Ishikawa (cell line): ENCODE data around the gene NR5A2.

Experiments
- CEBPB ChIP-seq: IDR thresholded peaks from 2 replicates; pipeline ENCODE4 v1.6.1; 2012
- CREB1 ChIP-seq: IDR thresholded peaks from 2 replicates; pipeline ENCODE4 v1.6.1; 2012; ENCODE audit warnings: low read depth
- EGR1 ChIP-seq: IDR thresholded peaks from 2 replicates; pipeline ENCODE4 v1.6.1; 2012
- EP300 ChIP-seq: IDR thresholded peaks from 2 replicates; pipeline ENCODE4 v1.6.1; 2012; ENCODE audit warnings: borderline replicate concordance
- FOXM1 ChIP-seq: IDR thresholded peaks from 2 replicates; pipeline ENCODE4 v1.6.1; 2012; ENCODE audit warnings: low read depth, borderline replicate concordance
- MAX ChIP-seq: IDR thresholded peaks from 2 replicates; pipeline ENCODE4 v1.6.1; 2012
- NFIC ChIP-seq: IDR thresholded peaks from 2 replicates; pipeline ENCODE4 v1.6.1; 2012
- RAD21 ChIP-seq: IDR thresholded peaks from 2 replicates; pipeline ENCODE4 v1.6.1; 2012; ENCODE audit warnings: low read depth
- TAF1 ChIP-seq: IDR thresholded peaks from 2 replicates; pipeline ENCODE4 v1.6.1; 2012; ENCODE audit warnings: low read depth, mild to moderate bottlenecking
- TCF12 ChIP-seq: IDR thresholded peaks from 2 replicates; pipeline ENCODE4 v1.6.1; 2012; ENCODE audit warnings: low read depth
- TEAD4 ChIP-seq: IDR thresholded peaks from 2 replicates; pipeline ENCODE4 v1.6.1; 2012
- USF1 ChIP-seq: IDR thresholded peaks from 2 replicates; pipeline ENCODE4 v1.6.1; 2012
- YY1 ChIP-seq: IDR thresholded peaks from 2 replicates; pipeline ENCODE4 v1.6.1; 2012; ENCODE audit warnings: low read depth
- ZBTB7A ChIP-seq: IDR thresholded peaks from 2 replicates; pipeline ENCODE4 v1.6.1; 2012; ENCODE audit warnings: low read depth
- TF ChIP-seq, protein P1 (sequence below): IDR thresholded peaks from 2 replicates; pipeline ENCODE4 v1.6.1; 2012; ENCODE audit warnings: low read depth, mild to moderate bottlenecking

The NR5A2 gene

DNA sequence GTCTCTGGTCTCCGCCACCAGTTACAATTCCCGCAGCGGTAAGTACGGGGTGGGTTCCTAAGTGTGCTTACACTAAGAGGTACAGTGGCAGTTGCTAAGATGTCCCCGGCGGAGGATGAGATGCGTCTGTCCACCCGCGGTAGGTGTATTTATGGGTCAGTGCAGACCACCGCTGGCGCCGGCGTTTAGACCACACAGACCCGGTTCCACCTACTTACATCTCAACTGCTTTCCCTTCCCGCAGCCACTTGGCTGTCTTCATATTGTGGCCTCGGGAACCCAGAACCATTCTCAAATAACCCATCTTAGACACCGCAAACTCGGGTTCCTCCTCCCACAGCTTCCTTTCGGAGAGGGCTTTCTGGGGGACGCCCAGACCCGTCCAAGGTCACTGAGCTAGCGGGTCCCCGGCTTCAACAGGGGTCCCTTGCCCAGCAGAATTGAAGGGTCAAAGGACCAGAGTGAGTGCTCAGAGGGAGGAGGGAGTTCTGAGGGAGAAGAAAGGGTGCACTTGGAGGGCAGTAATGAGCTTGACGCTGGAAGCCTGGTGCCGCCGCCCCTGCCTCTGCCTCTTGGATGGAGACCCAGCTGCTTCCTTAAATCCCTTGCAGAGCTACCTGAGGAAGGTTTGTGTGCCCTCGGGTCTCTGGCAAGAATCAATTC is 8.6 kb downstream of the NR5A2 start:
- TF ChIP-seq TEAD4 (no peak), TAF1 (no peak), CREB1 (no peak), NFIC (no peak), YY1 (no peak), ZBTB7A (no peak), USF1 (no peak)
- TF ChIP-seq, protein P1, sequence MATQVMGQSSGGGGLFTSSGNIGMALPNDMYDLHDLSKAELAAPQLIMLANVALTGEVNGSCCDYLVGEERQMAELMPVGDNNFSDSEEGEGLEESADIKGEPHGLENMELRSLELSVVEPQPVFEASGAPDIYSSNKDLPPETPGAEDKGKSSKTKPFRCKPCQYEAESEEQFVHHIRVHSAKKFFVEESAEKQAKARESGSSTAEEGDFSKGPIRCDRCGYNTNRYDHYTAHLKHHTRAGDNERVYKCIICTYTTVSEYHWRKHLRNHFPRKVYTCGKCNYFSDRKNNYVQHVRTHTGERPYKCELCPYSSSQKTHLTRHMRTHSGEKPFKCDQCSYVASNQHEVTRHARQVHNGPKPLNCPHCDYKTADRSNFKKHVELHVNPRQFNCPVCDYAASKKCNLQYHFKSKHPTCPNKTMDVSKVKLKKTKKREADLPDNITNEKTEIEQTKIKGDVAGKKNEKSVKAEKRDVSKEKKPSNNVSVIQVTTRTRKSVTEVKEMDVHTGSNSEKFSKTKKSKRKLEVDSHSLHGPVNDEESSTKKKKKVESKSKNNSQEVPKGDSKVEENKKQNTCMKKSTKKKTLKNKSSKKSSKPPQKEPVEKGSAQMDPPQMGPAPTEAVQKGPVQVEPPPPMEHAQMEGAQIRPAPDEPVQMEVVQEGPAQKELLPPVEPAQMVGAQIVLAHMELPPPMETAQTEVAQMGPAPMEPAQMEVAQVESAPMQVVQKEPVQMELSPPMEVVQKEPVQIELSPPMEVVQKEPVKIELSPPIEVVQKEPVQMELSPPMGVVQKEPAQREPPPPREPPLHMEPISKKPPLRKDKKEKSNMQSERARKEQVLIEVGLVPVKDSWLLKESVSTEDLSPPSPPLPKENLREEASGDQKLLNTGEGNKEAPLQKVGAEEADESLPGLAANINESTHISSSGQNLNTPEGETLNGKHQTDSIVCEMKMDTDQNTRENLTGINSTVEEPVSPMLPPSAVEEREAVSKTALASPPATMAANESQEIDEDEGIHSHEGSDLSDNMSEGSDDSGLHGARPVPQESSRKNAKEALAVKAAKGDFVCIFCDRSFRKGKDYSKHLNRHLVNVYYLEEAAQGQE: no peak

DNA sequence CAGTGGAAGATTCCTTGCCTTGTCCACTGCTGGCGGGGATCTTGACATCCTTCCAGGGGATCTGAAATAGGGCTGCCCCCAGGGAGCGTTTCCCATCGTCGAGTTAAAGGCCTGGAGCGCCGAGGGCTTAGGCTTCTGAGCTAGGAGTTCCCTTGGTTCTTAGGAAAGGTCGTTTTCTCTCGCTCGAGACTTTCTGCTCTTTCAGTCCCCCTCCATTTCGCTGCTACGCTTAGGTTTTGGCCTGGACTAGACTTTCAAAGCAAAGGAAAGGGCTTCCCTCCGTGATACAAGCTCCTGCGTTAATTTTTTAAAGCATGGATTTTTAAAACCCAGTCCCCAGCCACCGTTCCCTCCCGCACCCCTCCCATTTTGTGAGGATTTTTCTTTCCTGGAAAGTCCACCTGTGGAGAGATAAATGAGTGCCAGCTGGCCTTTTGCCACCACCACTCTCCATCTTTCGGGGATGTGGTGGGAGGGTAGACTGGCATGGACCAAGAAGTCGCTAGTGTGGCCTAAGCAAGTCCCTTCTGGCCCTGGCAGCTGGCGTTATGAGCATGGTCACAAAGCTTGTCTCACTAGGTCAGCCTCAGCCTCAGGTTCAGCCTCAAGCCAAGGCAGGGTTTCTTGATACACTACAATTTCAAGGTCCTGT is 9.2 kb downstream of the NR5A2 start:
- TF ChIP-seq, protein P1: no peak
- no peak for TF ChIP-seq YY1

GRCh38 chr1:200037501-200037900 is 10.0 kb downstream of the NR5A2 start:
- no peak for TF ChIP-seq EP300
- TF ChIP-seq MAX: no peak
- TF ChIP-seq TEAD4: no peak
- no peak for TF ChIP-seq NFIC
- no peak for TF ChIP-seq CREB1
- no peak for TF ChIP-seq YY1
- TF ChIP-seq TAF1: no peak
- no peak for TF ChIP-seq TCF12
- no peak for TF ChIP-seq FOXM1
- no peak for TF ChIP-seq CEBPB
- TF ChIP-seq USF1: no peak
- TF ChIP-seq, protein P1: no peak
- no peak for TF ChIP-seq ZBTB7A
- no peak for TF ChIP-seq RAD21
- no peak for TF ChIP-seq EGR1

GRCh38 chr1:200037904-200038303 is 10.4 kb downstream of the NR5A2 start:
- no peak for TF ChIP-seq CREB1
- no peak for TF ChIP-seq FOXM1
- no peak for TF ChIP-seq CEBPB
- no peak for TF ChIP-seq MAX

DNA sequence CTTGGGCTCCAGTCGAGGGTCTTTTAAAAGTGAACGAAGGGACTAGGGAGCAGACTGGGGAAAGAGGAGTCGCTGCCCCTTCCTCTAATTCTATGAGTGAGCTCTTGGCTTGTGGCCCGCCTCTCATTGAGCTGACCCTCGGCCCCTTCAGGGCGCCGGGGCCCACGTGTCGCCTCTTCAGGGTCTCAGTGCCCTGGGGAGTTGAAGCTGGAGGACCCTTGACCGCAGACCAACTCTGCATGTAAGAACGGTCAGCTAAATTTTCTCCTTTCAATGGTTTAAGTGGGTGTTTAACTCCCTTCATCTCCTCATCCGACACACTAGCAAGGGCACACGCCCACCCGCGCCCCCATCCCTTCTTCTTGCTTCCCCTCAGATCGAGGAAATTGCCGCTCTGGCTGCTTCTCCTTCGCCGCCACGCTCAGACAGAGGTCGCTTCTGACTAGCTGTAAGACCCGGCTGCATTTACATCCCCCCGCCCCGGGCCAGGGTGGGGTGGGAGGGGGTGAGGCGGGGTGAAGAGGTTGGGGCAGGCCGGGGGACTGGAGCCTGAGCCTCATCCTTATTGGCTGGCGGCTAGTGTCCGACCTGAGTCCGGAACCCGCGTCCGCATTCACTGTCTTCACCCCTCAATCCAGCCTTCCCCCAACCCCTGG is 10.9 kb downstream of the NR5A2 start:
- TF ChIP-seq USF1 (no peak), NFIC (no peak), CEBPB (no peak), RAD21 (no peak), MAX (no peak), TAF1 (no peak), TEAD4 (no peak), FOXM1 (no peak), TCF12 (no peak), ZBTB7A (no peak), CREB1 (no peak), YY1 (no peak), EP300 (no peak)
- TF ChIP-seq, protein P1: no peak
